Right lobe of liver (tissue), 6 donors: ENCODE data around the gene KLHL25. TPM values are rescaled to one million over a fixed set of nuclear protein-coding genes. Genes with fewer than 3 reads are reported as not detected.

Source experiments
- ATAC-seq, 4 donors: fragments of 200-7000 bp; cut with Tn5 transposase; one replicate each; pipeline ENCODE4 v1.9.1; 2020; ENCODE audit warnings: mild to moderate bottlenecking in 4 of 4, moderate library complexity in 4 of 4
- DNase-seq, 3 donors: peaks; one replicate each; pipeline ENCODE4 v3.0.0-alpha.2; 2020
- H3K27ac ChIP-seq, 3 donors: fragments of 200-600 bp; one replicate each; pipeline ENCODE4 v1.8.0; 2022
- H3K27me3 ChIP-seq, 2 donors: fragments of 200-600 bp; one replicate each; pipeline ENCODE4 v1.8.0; 2022
- H3K36me3 ChIP-seq, 4 donors: fragments of 200-600 bp; sonication (generic) in 1 of 4; one replicate each; pipeline versions ENCODE4 v1.5.1 to v1.8.0; 2017 to 2022; ENCODE audit warnings: control low read depth in 1 of 4
- H3K4me1 ChIP-seq, 4 donors: fragments of 200-600 bp; sonication (generic) in 1 of 4; one replicate each; pipeline versions ENCODE4 v1.5.1 to v1.8.0; 2017 to 2022; ENCODE audit warnings: control low read depth in 1 of 4
- H3K4me3 ChIP-seq, 3 donors: fragments of 200-600 bp; one replicate each; pipeline ENCODE4 v1.8.0; 2022
- H3K9me3 ChIP-seq, 4 donors: fragments of 200-600 bp; sonication (generic) in 1 of 4; one replicate each; pipeline versions ENCODE4 v1.5.1 to v1.8.0; 2017 to 2022; ENCODE audit warnings: control low read depth in 1 of 4
- CTCF ChIP-seq, 4 donors: fragments of 200-600 bp in 3 of 4; fragments of 450-650 bp in 1 of 4; IDR thresholded peaks; one replicate each; pipeline versions ENCODE4 v1.5.1 to v1.8.0; 2016 to 2022; ENCODE audit warnings: antibody characterized with exemption in 4 of 4, mild to moderate bottlenecking in 2 of 4
- POLR2A ChIP-seq: fragments of 450-650 bp; IDR thresholded peaks from one replicate; pipeline ENCODE4 v1.6.1; 2017; ENCODE audit warnings: antibody characterized with exemption, mild to moderate bottlenecking
- WGBS: methylation state at CpG from one replicate; pipeline ENCODE4 v1.1.6; 2018; ENCODE audit warnings: low coverage, low lambda C conversion rate; ENCODE audit not compliant: insufficient coverage; ENCODE audit errors: missing lambda C conversion rate; 5-methylcytosine and 5-hydroxymethylcytosine counted together
- intact Hi-C, 2 donors: fragments of 100-400 bp; cut with DNase I; formaldehyde crosslinking; loops; one replicate each; pipeline versions ENCODE4 v1.11.2 to v1.14.1; 2022
- total RNA-seq, 6 experiments: library from RNA; depleted of rRNA in 2 of 6; stranded (reverse); fragments of >200 nt in 2 of 6; fragmentation: NEBNext Ultra II Directional in 3 of 6; extraction: Animal tissue kit (Norgen Biotek cat#: 25700) in 3 of 6; gene quantifications; one replicate each; pipeline versions ENCODE4 v1.1.0 to v1.2.4, GENCODE V29; 2016 to 2023
- donor health status: DM: no; HTN: yes; CAD: no.
- donor health status: DM: no; HTN: no; CAD: no.
- donor health status: DM: no; HTN: no; CAD: no.
- donor health status: DM: no; HTN: yes; CAD: no.
- donor health status: DM: no; HTN: yes; CAD: no.

KLHL25 gene
- total RNA-seq, 6 experiments from 2014 or later = 5.8 to 21.7 (median 13.4) TPM

- no peak for ATAC-seq
- intact Hi-C loops = no loop called here
- H3K27ac ChIP-seq = peak overlapping the region; percentile 83 to 97 (median 96)
- H3K4me1 ChIP-seq = peaks cover 0 to 50% (median 25%) of the 10 kb centered on the region in 4 donors
- no peaks in the 10 kb centered on the region for H3K36me3 ChIP-seq
- DNase-seq = no peak
- H3K9me3 ChIP-seq = no peaks in the 10 kb centered on the region
- TF ChIP-seq POLR2A (no peak), CTCF (IDR thresholded peaks at IDR 0.05) (no peak)
- WGBS = 82% methylated on average over 3 of the region's 12 CpGs
- no peaks in the 10 kb centered on the region for H3K27me3 ChIP-seq
- no peak overlapping the region for H3K4me3 ChIP-seq
These were observed 21.5 kb downstream of the KLHL25 start for GRCh38 chr15:85773249-85773648.

- no peak overlapping the region for H3K4me3 ChIP-seq
- H3K36me3 ChIP-seq = no peaks in the 10 kb centered on the region
- intact Hi-C loops = no loop called here
- TF ChIP-seq POLR2A = peak; percentile 78
- TF ChIP-seq CTCF (IDR thresholded peaks at IDR 0.05) = no peak
- H3K4me1 ChIP-seq = peaks cover 0 to 45% (median 22%) of the 10 kb centered on the region in 4 donors
- peak; percentile 83 to 94 (median 91) for DNase-seq
- peak overlapping the region; percentile 83 to 97 (median 96) for H3K27ac ChIP-seq
- no peaks in the 10 kb centered on the region for H3K9me3 ChIP-seq
- 33% methylated on average over 1 of the region's 9 CpGs for WGBS
- no peaks in the 10 kb centered on the region for H3K27me3 ChIP-seq
- peak; percentile 58 to 76 (median 72) for ATAC-seq
These were observed 22.1 kb downstream of the KLHL25 start for GRCh38 chr15:85772668-85773067.

DNA sequence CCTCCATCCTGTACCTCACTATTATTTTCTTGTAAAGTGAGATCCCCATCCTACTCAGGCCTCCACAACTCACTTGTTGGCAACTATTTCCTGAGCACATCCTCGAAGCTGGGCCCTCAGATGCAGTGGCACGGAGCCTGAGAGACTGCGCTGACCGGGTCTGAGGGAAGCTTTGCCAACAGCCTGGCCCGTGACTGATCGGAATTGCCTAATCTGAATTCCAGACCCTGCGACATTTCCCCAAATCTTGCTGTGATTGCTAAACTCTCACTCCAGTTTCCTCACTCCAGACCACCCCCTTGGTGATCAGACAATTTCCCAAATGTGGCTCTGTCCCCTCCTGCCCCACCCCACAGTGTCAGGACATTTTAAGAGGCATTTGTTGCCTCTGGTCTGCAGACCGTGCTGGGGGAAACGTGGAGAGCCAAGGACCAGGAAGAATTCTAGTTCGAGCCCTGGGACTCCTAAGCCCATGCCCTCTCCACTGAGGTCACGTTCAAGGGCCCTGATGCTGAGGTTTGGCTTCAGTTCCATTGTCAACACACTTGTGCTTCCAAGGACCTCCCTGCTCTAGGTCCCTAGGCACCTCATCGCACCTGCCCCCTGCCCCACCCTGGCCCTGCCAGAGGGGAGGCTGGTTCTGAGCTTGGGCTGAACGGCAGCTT is 22.8 kb downstream of the KLHL25 start:
- H3K4me3 ChIP-seq = no peak overlapping the region
- peak; percentile 80 to 86 (median 81) for DNase-seq
- H3K27ac ChIP-seq = peak overlapping the region; percentile 83 to 97 (median 96)
- H3K36me3 ChIP-seq = no peaks in the 10 kb centered on the region
- TF ChIP-seq POLR2A (no peak), CTCF (IDR thresholded peaks at IDR 0.05) (no peak)
- 20% methylated on average over 11 of the region's 13 CpGs for WGBS
- intact Hi-C loops = no loop called here
- peaks cover 0 to 39% (median 17%) of the 10 kb centered on the region in 4 donors for H3K4me1 ChIP-seq
- ATAC-seq = peak; percentile 62 to 74 (median 64)
- H3K9me3 ChIP-seq = no peaks in the 10 kb centered on the region
- no peaks in the 10 kb centered on the region for H3K27me3 ChIP-seq

DNA sequence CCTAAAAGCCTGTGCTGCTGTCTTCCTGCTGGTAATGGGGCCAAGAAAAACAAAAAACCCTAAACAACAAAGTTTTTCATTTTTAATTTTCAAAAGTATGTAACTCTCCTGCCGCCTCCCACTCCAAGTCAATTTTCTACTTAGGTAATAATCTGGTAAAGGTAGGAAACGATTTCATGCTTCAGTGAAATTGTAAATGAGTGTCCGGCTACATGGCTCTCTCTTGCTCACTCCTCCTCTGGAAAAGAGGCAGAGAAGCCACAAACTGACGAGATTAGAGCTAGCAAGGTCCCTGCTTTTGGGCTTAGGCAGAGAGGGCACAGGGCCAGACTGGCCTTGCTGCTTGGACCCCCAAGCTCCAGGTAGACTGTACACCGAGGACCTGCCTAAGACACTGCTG is 23.5 kb downstream of the KLHL25 start:
- DNase-seq = no peak

More for the DNA sequence above, 23.5 kb downstream of the KLHL25 start:
- H3K27me3 ChIP-seq = no peaks in the 10 kb centered on the region
- H3K4me1 ChIP-seq = peaks cover 0 to 43% (median 19%) of the 10 kb centered on the region in 4 donors
- no peak for ATAC-seq
- no peaks in the 10 kb centered on the region for H3K9me3 ChIP-seq
- intact Hi-C loops = no loop called here
- peak overlapping the region; percentile 83 to 97 (median 96) for H3K27ac ChIP-seq
- H3K36me3 ChIP-seq = no peaks in the 10 kb centered on the region
- TF ChIP-seq POLR2A (no peak), CTCF (IDR thresholded peaks at IDR 0.05) (no peak)
- WGBS = 64% methylated on average over 4 of the region's 5 CpGs
- no peak overlapping the region for H3K4me3 ChIP-seq
